H7 (cell line): ENCODE measurements around the gene LCN10. TPM values are rescaled to one million over a fixed set of nuclear protein-coding genes. Genes with fewer than 3 reads are reported as not detected.
A peak's percentile ranks its signal among the peaks of the same experiment; 100 is the strongest.

Experiments
- DNase-seq: peaks from one replicate; pipeline ENCODE4 v3.0.0; 2012
- H3K27me3 ChIP-seq: 2 replicates; pipeline ENCODE4 v1.6.0; 2011; ENCODE audit warnings: mild to moderate bottlenecking, low read length; ENCODE audit not compliant: control insufficient read depth, insufficient read depth
- H3K36me3 ChIP-seq: replicated peaks from 2 replicates; pipeline ENCODE4 v1.5.1; 2011; ENCODE audit warnings: low read length; ENCODE audit not compliant: control insufficient read depth, insufficient read depth
- H3K4me3 ChIP-seq: 2 replicates; pipeline ENCODE4 v1.5.1; 2011; ENCODE audit warnings: low read depth, mild to moderate bottlenecking, control low read depth, low read length, moderate library complexity; ENCODE audit not compliant: insufficient read depth
- total RNA-seq: library from RNA; depleted of rRNA; stranded (reverse); fragments of >200 nt; shearing (Covaris generic); gene quantifications from 2 replicates; pipeline ENCODE4 v1.2.3, GENCODE V29; 2014

Gene LCN10
- total RNA-seq, 1 experiment from 2014 or later, result 0.76 TPM

DNA sequence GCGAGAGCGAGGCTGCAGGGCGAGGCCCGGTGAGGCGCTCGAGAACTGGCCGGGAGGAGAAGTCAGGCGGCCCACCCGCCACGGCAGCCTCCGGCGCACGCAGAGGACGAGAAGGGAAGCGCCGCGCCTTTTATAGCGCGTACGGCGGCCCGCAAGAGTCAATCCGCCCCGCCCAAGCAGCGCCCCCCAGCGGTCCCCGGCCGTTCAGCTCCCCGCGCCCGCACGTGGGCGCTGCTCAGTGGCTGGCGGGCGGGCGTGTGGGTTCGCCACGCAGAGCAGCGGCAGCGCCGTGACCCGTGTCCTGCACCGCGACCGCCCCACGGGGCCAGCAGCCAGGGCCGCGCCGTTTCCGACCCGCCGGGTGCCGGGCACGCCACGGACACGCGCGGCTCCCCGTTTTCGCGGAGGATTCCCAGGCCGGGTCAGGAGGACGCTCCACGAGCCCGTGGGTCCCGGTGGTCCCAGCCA lies 14.6 kb downstream of the LCN10 start:
- Histone ChIP-seq H3K36me3 (peaks cover 24% of the 10 kb centered on the region), H3K27me3 (no peaks in the 10 kb centered on the region; the same call in 1 of the 2 replicates), H3K4me3 (peak overlapping the region; percentile 94)
- peak; percentile 98 for DNase-seq

- peak overlapping the region; percentile 6; the same call in 1 of the 2 replicates for H3K4me3 ChIP-seq
- H3K27me3 ChIP-seq, result no peaks in the 10 kb centered on the region; the same call in 1 of the 2 replicates
- peak; percentile 78 for DNase-seq
Observed at GRCh38 chr9:136726631-136727191, 16.0 kb downstream of the LCN10 start.

DNA sequence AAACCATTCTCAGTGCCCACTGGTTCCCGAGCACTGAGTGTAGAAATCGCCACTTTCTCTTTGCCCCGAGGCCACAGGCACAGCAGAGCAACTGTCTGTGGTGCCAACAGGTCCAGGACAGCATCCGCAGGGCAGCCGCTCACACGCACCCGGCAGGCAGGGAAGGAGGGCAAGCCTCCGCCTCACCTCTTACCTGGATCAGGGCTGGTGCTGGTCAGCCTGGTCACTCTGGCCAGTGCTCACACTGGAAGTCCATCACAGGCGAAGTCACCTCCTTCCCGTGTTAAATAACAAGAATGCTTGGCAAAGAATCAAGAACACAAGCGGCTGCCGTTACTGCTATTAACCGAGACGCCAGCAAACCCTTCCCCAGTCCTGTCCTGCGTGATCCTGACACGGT lies 16.6 kb downstream of the LCN10 start:
- H3K36me3 ChIP-seq, result peaks cover 24% of the 10 kb centered on the region
- H3K27me3 ChIP-seq, result no peaks in the 10 kb centered on the region; the same call in 1 of the 2 replicates
- no peak for DNase-seq
- H3K4me3 ChIP-seq, result no peak overlapping the region

More at GRCh38 chr9:136726631-136727191, 16.0 kb downstream of the LCN10 start:
- peaks cover 24% of the 10 kb centered on the region for H3K36me3 ChIP-seq

GRCh38 chr9:136725612-136726011 lies 17.1 kb downstream of the LCN10 start:
- Histone ChIP-seq H3K4me3 (no peak overlapping the region), H3K27me3 (no peaks in the 10 kb centered on the region; the same call in 1 of the 2 replicates), H3K36me3 (peaks cover 24% of the 10 kb centered on the region)
- DNase-seq, result no peak

DNA sequence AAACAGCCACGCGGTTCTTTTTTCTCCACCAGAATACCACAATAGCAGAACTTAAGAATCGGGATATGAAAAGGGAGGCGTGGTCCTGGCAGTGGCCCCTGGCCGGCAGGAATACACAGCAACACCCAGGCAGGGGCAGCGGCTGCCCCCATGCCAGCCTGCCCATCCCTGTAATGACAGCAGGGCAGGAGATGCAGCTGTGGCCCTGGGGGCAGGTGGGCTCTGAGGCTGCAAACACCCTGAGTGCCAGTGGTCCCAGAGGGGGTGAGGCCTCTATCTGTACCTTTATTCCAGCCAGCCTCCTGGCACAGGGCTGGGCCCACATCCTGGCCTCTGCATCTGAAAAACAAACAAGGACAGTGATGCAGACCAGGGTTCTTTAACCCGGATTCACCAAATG lies 18.0 kb downstream of the LCN10 start:
- Histone ChIP-seq H3K36me3 (peaks cover 24% of the 10 kb centered on the region), H3K27me3 (no peaks in the 10 kb centered on the region; the same call in 1 of the 2 replicates), H3K4me3 (no peak overlapping the region)
- DNase-seq, result no peak

- H3K4me3 ChIP-seq, result no peak overlapping the region
- no peaks in the 10 kb centered on the region; the same call in 1 of the 2 replicates for H3K27me3 ChIP-seq
- peaks cover 24% of the 10 kb centered on the region for H3K36me3 ChIP-seq
- DNase-seq, result no peak
Observed at GRCh38 chr9:136723989-136724388, 18.8 kb downstream of the LCN10 start.

- DNase-seq, result no peak
- H3K27me3 ChIP-seq, result no peaks in the 10 kb centered on the region
- H3K36me3 ChIP-seq, result peaks cover 24% of the 10 kb centered on the region
- no peak overlapping the region for H3K4me3 ChIP-seq
Observed at GRCh38 chr9:136723362-136723976, 19.3 kb downstream of the LCN10 start.

DNA sequence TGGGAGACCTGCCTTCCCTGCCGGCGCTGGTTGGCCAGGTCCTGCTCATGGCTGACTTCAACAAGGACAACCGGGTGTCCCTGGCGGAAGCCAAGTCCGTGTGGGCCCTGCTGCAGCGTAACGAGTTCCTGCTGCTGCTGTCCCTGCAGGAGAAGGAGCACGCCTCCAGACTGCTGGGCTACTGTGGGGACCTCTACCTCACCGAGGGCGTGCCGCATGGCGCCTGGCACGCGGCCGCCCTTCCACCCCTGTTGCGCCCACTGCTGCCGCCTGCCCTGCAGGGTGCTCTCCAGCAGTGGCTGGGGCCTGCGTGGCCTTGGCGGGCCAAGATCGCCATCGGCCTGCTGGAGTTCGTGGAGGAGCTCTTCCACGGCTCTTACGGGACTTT lies 19.8 kb downstream of the LCN10 start:
- Histone ChIP-seq H3K4me3 (no peak overlapping the region), H3K36me3 (peaks cover 24% of the 10 kb centered on the region), H3K27me3 (no peaks in the 10 kb centered on the region)
- no peak for DNase-seq

DNA sequence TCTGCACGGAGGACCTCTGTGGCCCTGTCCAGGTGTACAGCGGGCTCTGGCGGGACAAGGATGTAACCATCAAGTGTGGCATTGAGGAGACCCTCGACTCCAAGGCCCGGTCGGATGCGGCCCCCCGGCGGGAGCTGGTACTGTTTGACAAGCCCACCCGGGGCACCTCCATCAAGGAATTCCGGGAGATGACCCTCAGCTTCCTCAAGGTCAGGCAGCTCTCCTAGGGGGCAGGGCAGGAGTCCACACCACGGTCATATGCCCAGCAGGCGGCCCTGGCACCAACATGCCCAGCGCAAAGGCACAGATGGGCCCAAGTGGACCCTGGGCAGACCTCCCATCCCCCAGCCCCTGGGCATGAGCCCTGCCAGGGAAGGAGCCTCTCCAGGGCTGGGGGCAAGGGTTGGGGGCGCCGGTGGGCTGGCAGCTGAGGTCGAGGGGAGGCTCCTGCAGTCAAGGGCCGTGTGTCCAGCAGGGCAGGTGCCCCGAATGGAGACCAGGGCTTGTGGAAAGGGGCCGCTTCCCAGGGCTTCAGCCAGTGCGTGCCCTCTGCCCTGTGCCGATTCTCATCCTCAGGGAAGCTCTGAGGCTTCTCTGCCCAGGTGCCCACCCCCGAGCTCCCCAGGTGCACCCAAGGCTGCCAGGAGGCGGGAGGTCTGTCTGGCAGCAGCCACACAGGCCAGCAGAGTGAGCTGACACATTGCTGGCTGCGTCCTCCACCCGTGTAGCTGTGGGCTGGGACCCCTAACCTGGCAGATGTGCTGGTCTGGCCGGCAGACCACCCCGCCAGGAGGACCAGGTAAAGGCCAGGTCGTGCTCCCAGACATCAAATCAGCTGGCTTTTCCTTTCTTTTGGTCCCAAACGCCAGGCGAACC lies 20.4 kb downstream of the LCN10 start:
- no peak for DNase-seq
- H3K27me3 ChIP-seq, result no peaks in the 10 kb centered on the region
- peaks cover 24% of the 10 kb centered on the region for H3K36me3 ChIP-seq
- no peak overlapping the region for H3K4me3 ChIP-seq

DNA sequence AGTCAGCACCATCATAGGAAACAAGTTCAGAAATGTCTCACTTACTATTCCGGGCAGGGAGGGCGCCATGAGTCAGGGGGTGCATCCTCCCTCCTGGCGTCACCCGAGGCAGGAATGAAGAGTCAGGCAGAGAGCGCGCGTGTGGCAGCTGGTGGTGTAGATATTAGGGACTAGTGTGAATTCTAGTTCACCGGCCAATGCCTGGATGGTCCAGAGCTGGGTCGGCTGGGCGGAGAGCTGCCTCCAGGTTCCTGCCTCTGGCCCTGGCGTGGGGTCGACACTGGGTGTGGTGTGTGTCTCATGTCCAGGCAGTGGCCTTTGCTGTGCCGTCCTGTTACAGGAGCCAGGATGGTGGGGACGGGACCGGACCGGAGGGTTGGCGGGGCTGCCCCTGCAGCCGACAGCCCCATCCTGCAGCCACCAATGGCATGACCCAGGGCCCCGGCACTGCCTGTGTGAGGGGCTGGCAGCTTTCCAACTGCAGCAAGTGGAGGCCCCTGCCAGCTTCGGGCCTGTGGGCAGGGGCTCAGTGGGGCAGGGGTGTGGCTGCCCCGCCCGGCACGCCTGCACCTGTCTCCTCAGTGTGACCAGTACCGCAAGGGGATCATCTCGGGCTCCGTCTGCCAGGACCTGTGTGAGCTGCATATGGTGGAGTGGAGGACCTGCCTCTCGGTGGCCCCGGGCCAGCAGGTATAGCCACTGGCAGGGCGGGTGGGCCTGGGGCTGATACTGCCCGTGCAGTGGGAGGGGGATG lies 21.2 kb downstream of the LCN10 start:
- DNase-seq, result peak; percentile 79
- Histone ChIP-seq H3K36me3 (peaks cover 20% of the 10 kb centered on the region), H3K4me3 (no peak overlapping the region), H3K27me3 (no peaks in the 10 kb centered on the region)

DNA sequence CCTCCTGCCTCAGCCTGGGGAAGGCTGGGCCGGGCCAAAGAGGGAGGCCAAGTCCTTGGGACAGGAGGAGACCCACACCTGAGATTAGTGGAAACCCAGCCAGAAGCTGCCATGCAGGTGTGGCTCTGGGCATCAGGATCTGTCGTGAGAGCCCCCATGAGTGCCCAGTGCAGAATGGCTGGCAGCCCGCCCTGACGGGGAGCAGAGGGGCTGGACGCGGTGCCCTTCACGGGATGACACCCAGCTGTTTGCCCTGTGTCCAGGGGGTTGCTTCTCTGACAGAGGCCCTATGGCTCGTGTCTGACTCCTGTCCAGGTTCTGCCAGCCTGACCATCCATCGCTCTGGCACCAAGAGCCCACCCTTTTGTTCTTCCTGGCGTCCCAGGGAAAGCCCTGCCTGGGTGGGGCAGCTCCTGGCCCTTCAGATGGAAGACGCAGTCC lies 21.8 kb downstream of the LCN10 start:
- DNase-seq, result no peak
- H3K36me3 ChIP-seq, result peaks cover 14% of the 10 kb centered on the region
- no peaks in the 10 kb centered on the region for H3K27me3 ChIP-seq
- H3K4me3 ChIP-seq, result no peak overlapping the region

DNA sequence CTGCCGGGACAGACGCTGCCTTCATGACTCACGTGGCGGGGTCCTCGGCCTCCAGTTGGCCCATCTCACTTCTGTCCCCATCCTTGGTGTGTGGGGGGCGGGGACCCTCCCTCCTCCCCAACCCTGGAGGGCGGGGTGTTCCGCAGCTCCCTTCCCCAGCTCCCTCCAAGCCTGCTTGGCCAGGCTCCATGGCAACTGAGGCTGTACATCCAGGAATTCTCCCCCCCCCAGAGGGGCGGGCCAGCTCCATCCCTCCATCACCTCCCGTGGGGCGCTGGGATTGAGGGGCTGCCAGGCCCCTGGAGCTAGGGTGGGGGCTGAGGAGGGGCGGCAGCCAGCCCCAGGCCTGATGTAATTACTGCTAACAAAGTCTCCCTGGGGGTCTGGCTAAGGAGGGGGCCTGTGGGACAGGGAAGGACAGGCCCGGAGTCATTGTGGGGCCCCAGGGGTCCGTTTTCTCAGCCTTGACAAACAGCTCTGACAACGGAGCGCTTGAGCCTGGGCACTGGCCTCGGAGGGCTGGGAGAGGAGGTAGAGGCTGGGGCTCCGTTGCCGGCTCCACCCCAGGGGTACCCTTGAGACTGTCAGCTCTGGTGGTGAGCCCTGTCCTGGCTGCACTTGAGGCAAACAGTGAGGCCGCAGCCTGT lies 22.4 kb downstream of the LCN10 start:
- DNase-seq, result peak; percentile 91
- H3K4me3 ChIP-seq, result no peak overlapping the region
- peaks cover 9% of the 10 kb centered on the region for H3K36me3 ChIP-seq
- no peaks in the 10 kb centered on the region for H3K27me3 ChIP-seq

DNA sequence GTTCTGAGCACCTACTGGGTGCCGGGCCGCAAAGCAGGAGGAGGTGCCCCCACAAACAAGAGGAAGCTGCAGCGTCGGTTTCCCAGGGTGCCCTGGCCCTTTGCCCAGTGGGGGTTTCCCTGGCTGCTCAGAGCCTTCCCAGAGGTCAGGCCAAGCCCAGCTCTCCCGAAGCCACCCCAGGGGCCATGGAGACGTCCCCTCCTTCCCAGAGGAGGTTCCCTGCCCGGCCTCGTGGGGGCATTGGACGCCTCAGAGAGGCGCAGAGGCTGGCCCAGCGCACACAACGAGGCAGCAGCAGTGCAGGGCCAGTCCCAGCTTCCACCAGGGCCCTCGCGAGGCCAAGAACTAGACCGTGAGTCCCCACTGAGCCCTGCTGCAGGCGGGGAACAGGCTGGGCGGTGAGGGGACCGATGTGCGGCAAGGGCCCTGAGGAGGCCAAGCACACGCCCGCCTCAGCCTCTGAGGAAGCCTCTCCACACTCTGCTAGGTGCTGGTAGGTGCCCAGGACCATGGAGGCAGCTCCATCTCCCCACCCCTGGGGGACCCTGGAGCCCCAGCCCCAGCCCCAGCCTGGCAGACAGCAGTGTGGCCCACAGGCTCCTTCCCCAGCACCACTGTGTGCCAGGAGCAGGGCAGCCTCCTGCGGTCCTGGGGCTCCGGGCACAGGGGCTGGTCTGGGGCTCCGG lies 23.4 kb downstream of the LCN10 start:
- Histone ChIP-seq H3K4me3 (no peak overlapping the region), H3K27me3 (no peaks in the 10 kb centered on the region), H3K36me3 (peaks cover 5% of the 10 kb centered on the region)
- DNase-seq, result no peak
